ENCODE data around the gene OR52L1. TPM values are rescaled to one million over a fixed set of nuclear protein-coding genes. Genes with fewer than 3 reads are reported as not detected.

The OR52L1 gene
- total RNA-seq, result not detected
- not detected for polyA plus RNA-seq
- long read RNA-seq, donor 1, result 0 reads
- long read RNA-seq, donor 2, result 0 reads
- long read RNA-seq, donor 3, result 0 reads

DNA sequence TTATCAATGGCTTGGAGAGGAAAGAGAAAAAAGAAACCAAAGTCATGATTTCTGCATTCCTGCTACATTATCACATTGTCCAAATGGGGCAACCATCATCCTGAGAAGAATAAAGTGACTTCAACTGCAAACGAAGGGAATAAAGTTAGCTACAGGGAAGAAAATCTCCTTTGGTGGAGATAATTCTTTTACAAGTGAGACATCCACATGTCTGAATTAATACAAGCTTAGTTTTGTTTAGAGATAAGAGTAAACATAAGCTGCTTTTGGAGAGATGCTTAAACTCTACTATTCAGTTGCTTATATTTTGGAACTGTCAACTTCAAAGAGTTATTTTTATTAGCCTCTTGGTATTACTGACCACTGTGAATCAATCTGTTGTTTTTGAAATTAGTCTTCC lies at the start of gene OR52L1:
TSS of gene OR52L1 (minus strand) at position 101 of the 400 bp plus-strand sequence. CDS start at position 46, 55 bp downstream.
- peaks cover 0 to 3% (median 0%) of the 10 kb centered on the region in 9 donors for H3K27me3 ChIP-seq
- ATAC-seq (no peak), DNase-seq (no peak)
- no peaks in the 10 kb centered on the region for H3K9me3 ChIP-seq
- 50 to 69% (median 56%) methylated on average over 1 of the region's 1 CpG for WGBS, 4 donors
- H3K4me3 ChIP-seq, result no peak within 1 kb of the TSS
- H3K36me3 ChIP-seq, result no peaks in the 10 kb centered on the region
- H3K4me1 ChIP-seq, result no peaks in the 10 kb centered on the region
- TF ChIP-seq, protein P1, sequence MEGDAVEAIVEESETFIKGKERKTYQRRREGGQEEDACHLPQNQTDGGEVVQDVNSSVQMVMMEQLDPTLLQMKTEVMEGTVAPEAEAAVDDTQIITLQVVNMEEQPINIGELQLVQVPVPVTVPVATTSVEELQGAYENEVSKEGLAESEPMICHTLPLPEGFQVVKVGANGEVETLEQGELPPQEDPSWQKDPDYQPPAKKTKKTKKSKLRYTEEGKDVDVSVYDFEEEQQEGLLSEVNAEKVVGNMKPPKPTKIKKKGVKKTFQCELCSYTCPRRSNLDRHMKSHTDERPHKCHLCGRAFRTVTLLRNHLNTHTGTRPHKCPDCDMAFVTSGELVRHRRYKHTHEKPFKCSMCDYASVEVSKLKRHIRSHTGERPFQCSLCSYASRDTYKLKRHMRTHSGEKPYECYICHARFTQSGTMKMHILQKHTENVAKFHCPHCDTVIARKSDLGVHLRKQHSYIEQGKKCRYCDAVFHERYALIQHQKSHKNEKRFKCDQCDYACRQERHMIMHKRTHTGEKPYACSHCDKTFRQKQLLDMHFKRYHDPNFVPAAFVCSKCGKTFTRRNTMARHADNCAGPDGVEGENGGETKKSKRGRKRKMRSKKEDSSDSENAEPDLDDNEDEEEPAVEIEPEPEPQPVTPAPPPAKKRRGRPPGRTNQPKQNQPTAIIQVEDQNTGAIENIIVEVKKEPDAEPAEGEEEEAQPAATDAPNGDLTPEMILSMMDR (IDR thresholded peaks at IDR 0.05), result no peak
- no peak for TF ChIP-seq POLR2A (IDR thresholded peaks at IDR 0.05)
- intact Hi-C loops (cut with DNase I), result no loop called here
- H3K27ac ChIP-seq, result no peak within 1 kb of the TSS

DNA sequence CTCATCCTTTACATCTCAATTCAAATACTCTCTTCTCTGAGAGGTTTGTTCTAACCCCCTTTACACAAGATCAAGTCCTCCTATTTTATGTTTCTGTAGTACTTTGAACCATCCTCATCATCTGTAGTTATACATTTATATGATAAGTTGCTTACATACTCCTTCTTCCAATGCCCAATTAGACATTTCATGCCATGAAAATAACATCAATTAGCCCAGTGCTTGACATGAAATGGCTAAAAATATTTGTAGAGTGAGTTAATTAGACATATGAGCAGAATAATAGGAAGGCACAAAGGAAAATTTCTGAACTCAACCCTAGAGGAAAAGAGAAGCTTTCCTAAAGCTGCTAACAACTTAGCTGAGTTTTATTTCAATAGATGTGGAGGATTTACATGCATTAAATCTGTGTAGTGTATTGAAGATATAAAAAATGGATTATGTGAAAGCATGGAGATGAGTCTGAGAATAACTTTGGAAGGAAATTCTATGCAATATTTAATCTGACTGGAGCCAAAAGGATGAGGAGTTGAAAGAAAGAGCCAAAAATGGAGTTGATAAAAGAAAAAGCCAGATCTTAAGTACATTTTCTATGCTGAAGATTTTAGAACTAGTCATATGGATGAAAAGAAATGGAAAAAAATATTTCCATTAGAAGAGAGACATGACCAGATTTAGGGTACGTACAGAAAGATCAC lies 44.1 kb upstream of the OR52L1 start, which contains the start of gene OR56A1:
TSS of gene OR56A1 (minus strand) at position 51 of the 698 bp plus-strand sequence. CDS start 3,066 bp downstream, outside the sequence.
- 89 to 96% (median 93%) methylated on average over 1 of the region's 1 CpG for WGBS, 4 donors
- no peak for ATAC-seq

DNA sequence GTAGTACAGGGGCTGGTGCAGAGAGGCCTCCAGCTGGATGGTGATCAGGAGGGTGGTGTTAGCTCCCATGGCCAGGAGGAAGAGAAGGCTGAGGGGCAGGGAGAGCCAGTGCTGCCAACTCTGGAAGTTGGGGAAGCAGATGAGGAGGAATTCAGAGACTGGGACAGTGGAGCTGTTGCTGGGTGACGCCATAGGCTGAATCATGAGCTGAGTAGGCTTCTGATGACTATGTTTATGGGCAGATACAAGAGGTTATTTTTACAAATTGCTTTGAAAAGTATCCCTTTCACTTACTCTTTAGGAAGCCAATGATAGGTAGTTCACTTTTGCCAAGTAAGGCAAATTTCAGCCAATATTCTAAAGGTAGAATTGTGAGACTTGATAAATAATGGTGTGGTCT lies 40.7 kb upstream of the OR52L1 start:
- Histone ChIP-seq H3K4me3 (no peak overlapping the region), H3K27ac (no peak overlapping the region), H3K9me3 (no peaks in the 10 kb centered on the region), H3K4me1 (no peaks in the 10 kb centered on the region), H3K27me3 (peaks cover 0 to 7% (median 0%) of the 10 kb centered on the region in 9 donors), H3K36me3 (no peaks in the 10 kb centered on the region)
- DNase-seq (no peak), ATAC-seq (no peak)
- WGBS, 4 donors, result 93 to 98% (median 96%) methylated on average over 1 of the region's 1 CpG
- intact Hi-C loops (cut with DNase I), result loop anchor here in 5 of 10 donors (10.0 kb wide), 4 partner anchors 127 to 477 kb away; partner anchors contain the start of gene CCKBR (in 1 of the 5)
- TF ChIP-seq, protein P1 (IDR thresholded peaks at IDR 0.05), result no peak
- no peak for TF ChIP-seq POLR2A (IDR thresholded peaks at IDR 0.05)

More for the DNA sequence above, 44.1 kb upstream of the OR52L1 start, which contains the start of gene OR56A1:
- Histone ChIP-seq H3K4me3 (no peak within 1 kb of the TSS), H3K27ac (no peak within 1 kb of the TSS), H3K27me3 (peaks cover 0 to 7% (median 0%) of the 10 kb centered on the region in 9 donors), H3K36me3 (no peaks in the 10 kb centered on the region), H3K9me3 (no peaks in the 10 kb centered on the region), H3K4me1 (no peaks in the 10 kb centered on the region)
- TF ChIP-seq POLR2A (IDR thresholded peaks at IDR 0.05), result no peak
- TF ChIP-seq, protein P1 (IDR thresholded peaks at IDR 0.05), result no peak
- no peak for DNase-seq
- intact Hi-C loops (cut with DNase I), result no loop called here

DNA sequence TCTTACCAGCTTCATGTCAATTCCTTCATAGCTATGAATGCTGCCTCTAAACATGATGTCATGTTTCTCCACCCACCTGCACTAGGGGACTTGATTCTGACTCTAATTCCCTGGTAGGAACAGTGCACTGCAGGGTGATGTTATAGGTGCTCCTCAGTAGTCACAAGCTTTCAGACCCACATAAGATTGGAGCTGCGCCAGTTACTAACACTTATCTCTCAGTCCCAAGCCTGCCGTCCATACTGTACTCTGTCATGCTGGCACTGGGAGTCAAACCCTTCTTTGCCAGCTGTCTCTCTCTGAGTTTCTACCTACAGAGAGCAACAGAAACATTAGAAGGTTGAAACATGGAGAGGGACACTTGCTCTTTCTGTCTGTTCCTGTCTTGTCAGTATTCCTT lies 38.3 kb upstream of the OR52L1 start:
- DNase-seq, result no peak
- no peak overlapping the region for H3K4me3 ChIP-seq
- no peaks in the 10 kb centered on the region for H3K36me3 ChIP-seq
- H3K27me3 ChIP-seq, result peaks cover 0 to 4% (median 0%) of the 10 kb centered on the region in 9 donors
- no peak for ATAC-seq
- no peaks in the 10 kb centered on the region for H3K9me3 ChIP-seq
- no peaks in the 10 kb centered on the region for H3K4me1 ChIP-seq
- intact Hi-C loops (cut with DNase I), result loop anchor here in 5 of 10 donors (10.0 kb wide), 4 partner anchors 130 to 480 kb away; partner anchors contain the start of gene CCKBR (in 1 of the 5)
- 53 to 64% (median 60%) methylated on average over 2 of the region's 2 CpGs for WGBS, 4 donors
- no peak overlapping the region for H3K27ac ChIP-seq
- TF ChIP-seq, protein P1 (IDR thresholded peaks at IDR 0.05), result no peak
- no peak for TF ChIP-seq POLR2A (IDR thresholded peaks at IDR 0.05)
